HepG2 (cell line): ENCODE measurements around the gene BSN. TPM values are rescaled to one million over a fixed set of nuclear protein-coding genes. Genes with fewer than 3 reads are reported as not detected.

Experiments used
- CENPT ChIP-seq: sonication (generic); formaldehyde crosslinking; IDR thresholded peaks from 2 replicates; pipeline ENCODE4 v1.8.0; 2022; ENCODE audit warnings: low read depth, mild to moderate bottlenecking, moderate library complexity, missing genetic modification reagents
- SALL1 ChIP-seq: sonication (generic); formaldehyde crosslinking; IDR thresholded peaks from 2 replicates; pipeline ENCODE4 v1.8.0; 2022; ENCODE audit warnings: mild to moderate bottlenecking, missing genetic modification reagents
- ZNF326 ChIP-seq: sonication (generic); formaldehyde crosslinking; IDR thresholded peaks from 2 replicates; pipeline ENCODE4 v1.4.0; 2020; ENCODE audit warnings: missing genetic modification reagents, borderline replicate concordance
- ZNF33B ChIP-seq: sonication (generic); formaldehyde crosslinking; IDR thresholded peaks from 2 replicates; pipeline ENCODE4 v1.5.1; 2020; ENCODE audit warnings: mild to moderate bottlenecking, missing genetic modification reagents
- ZNF367 ChIP-seq: sonication (generic); formaldehyde crosslinking; IDR thresholded peaks from 2 replicates; pipeline ENCODE4 v1.4.0; 2020; ENCODE audit warnings: missing genetic modification reagents, borderline replicate concordance
- ZSCAN20 ChIP-seq: sonication (generic); formaldehyde crosslinking; IDR thresholded peaks from 2 replicates; pipeline ENCODE4 v1.4.0; 2020; ENCODE audit warnings: missing genetic modification reagents, mild to moderate bottlenecking, borderline replicate concordance
- polyA plus RNA-seq, 8 experiments: library from polyadenylated mRNA; depleted of rRNA in 3 of 8; stranded (reverse) in 7 of 8; unstranded in 1 of 8; fragments of >200 nt; fragmentation: Illumina TruSeq in 4 of 8; extraction: Trizol in 4 of 8; gene quantifications; 2 replicates each; pipeline versions ENCODE4 v1.2.1 to v1.2.3, GENCODE V29; 2011 to 2016; ENCODE audit warnings: low read depth in 4 of 8, missing spikeins in 1 of 8, mixed read lengths in 1 of 8; ENCODE audit not compliant: insufficient read depth in 1 of 8
- total RNA-seq, 5 experiments: library from RNA; depleted of rRNA; stranded (reverse); fragments of >200 nt; fragmentation: Illumina TruSeq; extraction: Trizol; gene quantifications; 2 replicates each; pipeline ENCODE4 v1.2.3, GENCODE V29; 2016; ENCODE audit warnings: low read depth in 1 of 5
- TF ChIP-seq, protein P1 (sequence below): sonication (generic); formaldehyde crosslinking; IDR thresholded peaks from 2 replicates; pipeline ENCODE4 v1.4.0; 2020; ENCODE audit warnings: missing genetic modification reagents
- TF ChIP-seq, protein P2 (sequence below): sonication (generic); formaldehyde crosslinking; conservative IDR thresholded peaks from 2 replicates; pipeline ENCODE4 v1.4.0; 2020; ENCODE audit warnings: mild to moderate bottlenecking, missing genetic modification reagents, moderate library complexity

BSN gene
- total and polyA plus RNA-seq, 2 of the 13 experiments (the other 11 are each of a cell fraction or from before 2014, with no cell fraction given), result 0.42 to 0.86 TPM

DNA sequence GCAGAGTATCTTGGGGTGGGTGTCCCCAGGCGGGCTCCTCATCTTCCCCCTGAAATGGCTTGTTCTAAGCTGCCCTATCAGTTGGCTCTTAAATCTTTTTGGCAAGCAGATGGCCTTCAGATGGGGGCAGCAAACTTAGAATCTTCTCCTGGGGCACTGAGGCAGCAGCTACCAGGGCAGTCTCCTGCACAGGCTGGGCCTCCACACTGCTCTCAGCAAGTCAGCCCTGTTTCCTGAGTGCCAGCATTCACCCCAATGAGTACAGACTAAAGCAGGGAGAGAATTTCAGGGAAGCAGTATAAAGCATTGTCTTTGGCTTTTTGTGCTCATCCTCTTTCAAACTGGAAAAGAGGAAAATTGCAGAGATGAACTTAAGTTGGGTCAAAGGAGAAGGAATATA lies 68.8 kb downstream of the BSN start (continued):
- TF ChIP-seq, protein P1, sequence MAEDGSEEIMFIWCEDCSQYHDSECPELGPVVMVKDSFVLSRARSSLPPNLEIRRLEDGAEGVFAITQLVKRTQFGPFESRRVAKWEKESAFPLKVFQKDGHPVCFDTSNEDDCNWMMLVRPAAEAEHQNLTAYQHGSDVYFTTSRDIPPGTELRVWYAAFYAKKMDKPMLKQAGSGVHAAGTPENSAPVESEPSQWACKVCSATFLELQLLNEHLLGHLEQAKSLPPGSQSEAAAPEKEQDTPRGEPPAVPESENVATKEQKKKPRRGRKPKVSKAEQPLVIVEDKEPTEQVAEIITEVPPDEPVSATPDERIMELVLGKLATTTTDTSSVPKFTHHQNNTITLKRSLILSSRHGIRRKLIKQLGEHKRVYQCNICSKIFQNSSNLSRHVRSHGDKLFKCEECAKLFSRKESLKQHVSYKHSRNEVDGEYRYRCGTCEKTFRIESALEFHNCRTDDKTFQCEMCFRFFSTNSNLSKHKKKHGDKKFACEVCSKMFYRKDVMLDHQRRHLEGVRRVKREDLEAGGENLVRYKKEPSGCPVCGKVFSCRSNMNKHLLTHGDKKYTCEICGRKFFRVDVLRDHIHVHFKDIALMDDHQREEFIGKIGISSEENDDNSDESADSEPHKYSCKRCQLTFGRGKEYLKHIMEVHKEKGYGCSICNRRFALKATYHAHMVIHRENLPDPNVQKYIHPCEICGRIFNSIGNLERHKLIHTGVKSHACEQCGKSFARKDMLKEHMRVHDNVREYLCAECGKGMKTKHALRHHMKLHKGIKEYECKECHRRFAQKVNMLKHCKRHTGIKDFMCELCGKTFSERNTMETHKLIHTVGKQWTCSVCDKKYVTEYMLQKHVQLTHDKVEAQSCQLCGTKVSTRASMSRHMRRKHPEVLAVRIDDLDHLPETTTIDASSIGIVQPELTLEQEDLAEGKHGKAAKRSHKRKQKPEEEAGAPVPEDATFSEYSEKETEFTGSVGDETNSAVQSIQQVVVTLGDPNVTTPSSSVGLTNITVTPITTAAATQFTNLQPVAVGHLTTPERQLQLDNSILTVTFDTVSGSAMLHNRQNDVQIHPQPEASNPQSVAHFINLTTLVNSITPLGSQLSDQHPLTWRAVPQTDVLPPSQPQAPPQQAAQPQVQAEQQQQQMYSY (CRISPR knock-in tag), result no peak
- no peak for TF ChIP-seq ZSCAN20
- no peak for TF ChIP-seq SALL1 (CRISPR knock-in tag)
- no peak for TF ChIP-seq ZNF33B (CRISPR knock-in tag)
- no peak for TF ChIP-seq ZNF326 (CRISPR knock-in tag)
- TF ChIP-seq ZNF367, result no peak
- TF ChIP-seq, protein P2, sequence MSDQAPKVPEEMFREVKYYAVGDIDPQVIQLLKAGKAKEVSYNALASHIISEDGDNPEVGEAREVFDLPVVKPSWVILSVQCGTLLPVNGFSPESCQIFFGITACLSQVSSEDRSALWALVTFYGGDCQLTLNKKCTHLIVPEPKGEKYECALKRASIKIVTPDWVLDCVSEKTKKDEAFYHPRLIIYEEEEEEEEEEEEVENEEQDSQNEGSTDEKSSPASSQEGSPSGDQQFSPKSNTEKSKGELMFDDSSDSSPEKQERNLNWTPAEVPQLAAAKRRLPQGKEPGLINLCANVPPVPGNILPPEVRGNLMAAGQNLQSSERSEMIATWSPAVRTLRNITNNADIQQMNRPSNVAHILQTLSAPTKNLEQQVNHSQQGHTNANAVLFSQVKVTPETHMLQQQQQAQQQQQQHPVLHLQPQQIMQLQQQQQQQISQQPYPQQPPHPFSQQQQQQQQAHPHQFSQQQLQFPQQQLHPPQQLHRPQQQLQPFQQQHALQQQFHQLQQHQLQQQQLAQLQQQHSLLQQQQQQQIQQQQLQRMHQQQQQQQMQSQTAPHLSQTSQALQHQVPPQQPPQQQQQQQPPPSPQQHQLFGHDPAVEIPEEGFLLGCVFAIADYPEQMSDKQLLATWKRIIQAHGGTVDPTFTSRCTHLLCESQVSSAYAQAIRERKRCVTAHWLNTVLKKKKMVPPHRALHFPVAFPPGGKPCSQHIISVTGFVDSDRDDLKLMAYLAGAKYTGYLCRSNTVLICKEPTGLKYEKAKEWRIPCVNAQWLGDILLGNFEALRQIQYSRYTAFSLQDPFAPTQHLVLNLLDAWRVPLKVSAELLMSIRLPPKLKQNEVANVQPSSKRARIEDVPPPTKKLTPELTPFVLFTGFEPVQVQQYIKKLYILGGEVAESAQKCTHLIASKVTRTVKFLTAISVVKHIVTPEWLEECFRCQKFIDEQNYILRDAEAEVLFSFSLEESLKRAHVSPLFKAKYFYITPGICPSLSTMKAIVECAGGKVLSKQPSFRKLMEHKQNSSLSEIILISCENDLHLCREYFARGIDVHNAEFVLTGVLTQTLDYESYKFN (CRISPR knock-in tag), result no peak
- no peak for TF ChIP-seq CENPT (CRISPR knock-in tag)
